H9 (cell line): Measurements from ENCODE around the gene PDIA6. TPM values are rescaled to one million over a fixed set of nuclear protein-coding genes. Genes with fewer than 3 reads are reported as not detected.

Experiments used
- DNase-seq: peaks from one replicate; pipeline ENCODE4 v3.0.0-alpha.2; 2017
- H2AFZ ChIP-seq: one replicate; pipeline ENCODE4 v1.6.1; 2013; ENCODE audit warnings: mild to moderate bottlenecking, low read length, control low read depth, moderate library complexity
- H2AK5ac ChIP-seq: 2 replicates; pipeline ENCODE4 v1.6.1; 2013; ENCODE audit warnings: low read length, control low read depth, mixed read lengths; ENCODE audit not compliant: insufficient read length
- H2BK120ac ChIP-seq: one replicate; pipeline ENCODE4 v1.6.1; 2013; ENCODE audit warnings: low read depth, mild to moderate bottlenecking, low read length, control low read depth, inconsistent platforms; ENCODE audit not compliant: poor library complexity, severe bottlenecking
- H2BK12ac ChIP-seq: 2 replicates; pipeline ENCODE4 v1.6.1; 2013; ENCODE audit warnings: low read length, control low read depth, mixed read lengths, low read depth; ENCODE audit not compliant: insufficient read length
- H2BK15ac ChIP-seq: 2 replicates; pipeline ENCODE4 v1.6.1; 2013; ENCODE audit warnings: low read depth, low read length, control low read depth
- H2BK20ac ChIP-seq: one replicate; pipeline ENCODE4 v1.6.1; 2013; ENCODE audit warnings: low read depth, mild to moderate bottlenecking, low read length, control low read depth, inconsistent platforms; ENCODE audit not compliant: poor library complexity, severe bottlenecking
- H2BK5ac ChIP-seq: 2 replicates; pipeline ENCODE4 v1.6.1; 2013; ENCODE audit warnings: low read length, control low read depth, mixed read lengths; ENCODE audit not compliant: insufficient read length
- H3K14ac ChIP-seq: 2 replicates; pipeline ENCODE4 v1.6.1; 2013; ENCODE audit warnings: low read length, control low read depth; ENCODE audit not compliant: insufficient read depth
- H3K18ac ChIP-seq: 2 replicates; pipeline ENCODE4 v1.6.1; 2013; ENCODE audit warnings: low read depth, mild to moderate bottlenecking, mixed read lengths, low read length, control low read depth; ENCODE audit not compliant: insufficient read length
- H3K23ac ChIP-seq: 2 replicates; pipeline ENCODE4 v1.6.1; 2013; ENCODE audit warnings: low read length, control low read depth, mixed read lengths, low read depth; ENCODE audit not compliant: insufficient read length
- H3K23me2 ChIP-seq: 2 replicates; pipeline ENCODE4 v1.6.1; 2013; ENCODE audit warnings: low read depth, mild to moderate bottlenecking, mixed read lengths, low read length, control low read depth; ENCODE audit not compliant: insufficient read length, poor library complexity, severe bottlenecking
- H3K27ac ChIP-seq: 2 replicates; pipeline ENCODE4 v1.5.1; 2013; ENCODE audit warnings: low read length, control low read depth, mixed read lengths, low read depth; ENCODE audit not compliant: insufficient read length
- H3K27me3 ChIP-seq: 2 replicates; pipeline ENCODE4 v1.6.1; 2013; ENCODE audit warnings: low read length, control low read depth, inconsistent platforms; ENCODE audit not compliant: insufficient read depth
- H3K4ac ChIP-seq: 2 replicates; pipeline ENCODE4 v1.6.1; 2013; ENCODE audit warnings: low read depth, mild to moderate bottlenecking, control low read depth, inconsistent platforms, low read length, moderate library complexity
- H3K4me1 ChIP-seq: 2 replicates; pipeline ENCODE4 v1.6.1; 2013; ENCODE audit warnings: low read length, control low read depth, inconsistent platforms; ENCODE audit not compliant: insufficient read depth
- H3K4me2 ChIP-seq: 2 replicates; pipeline ENCODE4 v1.6.1; 2013; ENCODE audit warnings: low read length, control low read depth, mixed read lengths; ENCODE audit not compliant: insufficient read length, insufficient read depth
- H3K56ac ChIP-seq: 2 replicates; pipeline ENCODE4 v1.6.1; 2013; ENCODE audit warnings: low read depth, mild to moderate bottlenecking, mixed read lengths, low read length, control low read depth; ENCODE audit not compliant: insufficient read length
- H3K79me1 ChIP-seq: 2 replicates; pipeline ENCODE4 v1.6.1; 2013; ENCODE audit warnings: low read depth, mild to moderate bottlenecking, moderate library complexity, low read length, control low read depth, inconsistent platforms; ENCODE audit not compliant: insufficient read depth, poor library complexity, severe bottlenecking
- H3K79me2 ChIP-seq: 2 replicates; pipeline ENCODE4 v1.6.1; 2013; ENCODE audit warnings: low read length, control low read depth, inconsistent platforms; ENCODE audit not compliant: insufficient read depth
- H3K9ac ChIP-seq: 2 replicates; pipeline ENCODE4 v1.6.1; 2013; ENCODE audit warnings: low read length, control low read depth, mixed read lengths; ENCODE audit not compliant: insufficient read length; ENCODE audit errors: extremely low read depth
- H3K9me3 ChIP-seq: one replicate; pipeline ENCODE4 v1.6.1; 2013; ENCODE audit warnings: low read depth, low read length, inconsistent platforms; ENCODE audit not compliant: control insufficient read depth
- H3T11ph ChIP-seq: one replicate; pipeline ENCODE4 v1.6.1; 2013; ENCODE audit warnings: mild to moderate bottlenecking, low read length, control low read depth, inconsistent platforms
- H4K20me1 ChIP-seq: one replicate; pipeline ENCODE4 v1.6.1; 2013; ENCODE audit not compliant: control insufficient read depth, insufficient read length, insufficient read depth
- H4K5ac ChIP-seq: 2 replicates; pipeline ENCODE4 v1.6.1; 2013; ENCODE audit warnings: low read depth, mild to moderate bottlenecking, mixed read lengths, low read length, control low read depth; ENCODE audit not compliant: insufficient read length
- H4K8ac ChIP-seq: replicated peaks from 2 replicates; pipeline ENCODE4 v1.6.1; 2013; ENCODE audit warnings: low read length, control low read depth, mixed read lengths, low read depth; ENCODE audit not compliant: insufficient read length
- H4K91ac ChIP-seq: 2 replicates; pipeline ENCODE4 v1.6.1; 2013; ENCODE audit warnings: low read depth, mild to moderate bottlenecking, moderate library complexity, mixed read lengths, low read length, control low read depth; ENCODE audit not compliant: insufficient read length
- H3K27ac Mint-ChIP-seq, 3 experiments: 2 replicates in 2 of 3; 3 replicates in 1 of 3; pipeline ENCODE4 v1.8.0; 2020 to 2021; ENCODE audit warnings: mixed read lengths in 3 of 3, mild to moderate bottlenecking in 1 of 3, moderate library complexity in 1 of 3
- H3K27me3 Mint-ChIP-seq: 2 replicates; pipeline ENCODE4 v1.8.0; 2021; ENCODE audit warnings: low read depth, mild to moderate bottlenecking, moderate library complexity, mixed read lengths
- H3K36me3 Mint-ChIP-seq, 3 experiments: 2 replicates in 2 of 3; 3 replicates in 1 of 3; pipeline ENCODE4 v1.8.0; 2020 to 2021; ENCODE audit warnings: low read depth in 3 of 3, mixed read lengths in 3 of 3; ENCODE audit not compliant: insufficient read depth in 1 of 3
- H3K4me1 Mint-ChIP-seq, 2 experiments: 2 replicates each; pipeline ENCODE4 v1.8.0; 2020; ENCODE audit warnings: mixed read lengths in 2 of 2
- H3K4me3 Mint-ChIP-seq, 2 experiments: 2 replicates in 1 of 2; 3 replicates in 1 of 2; pipeline ENCODE4 v1.8.0; 2020 to 2021; ENCODE audit warnings: mild to moderate bottlenecking in 2 of 2, mixed read lengths in 2 of 2, moderate library complexity in 1 of 2
- H3K9me3 Mint-ChIP-seq, 2 experiments: 2 replicates in 1 of 2; 3 replicates in 1 of 2; pipeline ENCODE4 v1.8.0; 2020; ENCODE audit warnings: mild to moderate bottlenecking in 2 of 2, mixed read lengths in 2 of 2, moderate library complexity in 1 of 2
- WGBS: extraction: QIAGEN DNeasy Blood & Tissue Kit; methylation state at CpG from one replicate; pipeline ENCODE4 v1.1.7; 2013; ENCODE audit warnings: missing lambda C conversion rate, low lambda C conversion rate, mixed read lengths; ENCODE audit not compliant: insufficient read length; ENCODE audit errors: extremely low coverage; 5-methylcytosine and 5-hydroxymethylcytosine counted together
- total RNA-seq: library from RNA; stranded (reverse); gene quantifications from 2 replicates; pipeline ENCODE4 v1.2.1, GENCODE V29; 2021
- TF ChIP-seq, protein P1 (sequence below): fragments of 200-600 bp; sonication (generic); conservative IDR thresholded peaks from 3 replicates; pipeline ENCODE4 v1.8.0; 2021; ENCODE audit warnings: antibody characterized with exemption, mild to moderate bottlenecking

Gene PDIA6
- total RNA-seq, 1 experiment from 2014 or later = 301 TPM

DNA sequence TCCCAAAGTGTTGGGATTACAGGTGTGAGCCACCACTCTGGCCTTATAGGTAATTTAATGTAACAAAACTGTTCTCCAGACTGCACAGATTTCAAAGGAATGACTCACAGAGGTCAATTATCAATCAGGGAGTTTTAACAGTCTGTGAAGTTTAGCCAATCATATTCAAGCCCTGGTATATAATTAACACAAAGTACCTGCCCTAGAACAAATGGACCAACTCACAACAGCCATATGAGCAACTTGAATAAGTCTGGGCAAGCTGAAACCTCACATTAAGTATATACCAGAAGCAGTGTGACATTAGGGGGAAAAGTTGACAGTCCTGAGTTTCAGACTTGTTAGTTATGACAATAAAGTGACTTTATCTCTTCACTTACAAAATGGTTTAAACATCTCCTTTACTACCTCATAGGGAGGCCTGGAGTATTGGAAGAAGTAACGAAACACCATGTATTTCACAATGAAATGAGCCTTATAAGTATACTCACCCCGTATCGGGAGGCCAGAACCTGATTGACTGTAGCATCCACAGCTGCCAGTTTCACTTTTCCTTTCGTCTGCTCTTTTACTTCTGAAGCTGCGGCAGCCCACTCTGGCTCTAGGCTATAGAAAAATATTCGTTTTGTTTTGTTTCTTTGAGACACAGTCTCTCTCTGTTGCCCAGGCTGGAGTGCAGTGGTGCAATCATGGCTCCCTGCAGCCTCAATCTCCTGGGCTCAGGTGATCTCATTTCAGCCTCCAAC, 22.2 kb downstream of the PDIA6 start:
- Histone ChIP-seq H3K4me2 (no peak overlapping the region), H3K9me3 (no peaks in the 10 kb centered on the region), H3K79me1 (no peaks in the 10 kb centered on the region), H2BK12ac (no peak overlapping the region), H4K5ac (no peak overlapping the region), H4K20me1 (no peaks in the 10 kb centered on the region), H4K8ac (no peak overlapping the region), H3K4ac (no peak overlapping the region), H3K14ac (no peak overlapping the region), H2BK20ac (no peak overlapping the region), H3K23me2 (no peaks in the 10 kb centered on the region), H2AFZ (no peak overlapping the region), H3K18ac (no peak overlapping the region), H3K4me1 (no peaks in the 10 kb centered on the region), H3K79me2 (no peaks in the 10 kb centered on the region), H2BK5ac (no peak overlapping the region), H2AK5ac (no peak overlapping the region), H3K9ac (no peak overlapping the region), H3K56ac (no peak overlapping the region), H3K27ac (no peak overlapping the region), H3K27me3 (no peaks in the 10 kb centered on the region), H4K91ac (no peak overlapping the region), H2BK15ac (no peak overlapping the region), H2BK120ac (no peak overlapping the region), H3K23ac (no peak overlapping the region), H3T11ph (no peak overlapping the region)
- Mint-ChIP-seq H3K27ac (no peak overlapping the region), H3K9me3 (no peaks in the 10 kb centered on the region), H3K36me3 (peaks cover 75 to 92% (median 85%) of the 10 kb centered on the region in 3 experiments), H3K4me3 (no peak overlapping the region), H3K27me3 (no peaks in the 10 kb centered on the region), H3K4me1 (no peaks in the 10 kb centered on the region)
- no CpG with 5 or more reads among the region's 6 CpGs for WGBS
- DNase-seq = no peak
- TF ChIP-seq, protein P1, sequence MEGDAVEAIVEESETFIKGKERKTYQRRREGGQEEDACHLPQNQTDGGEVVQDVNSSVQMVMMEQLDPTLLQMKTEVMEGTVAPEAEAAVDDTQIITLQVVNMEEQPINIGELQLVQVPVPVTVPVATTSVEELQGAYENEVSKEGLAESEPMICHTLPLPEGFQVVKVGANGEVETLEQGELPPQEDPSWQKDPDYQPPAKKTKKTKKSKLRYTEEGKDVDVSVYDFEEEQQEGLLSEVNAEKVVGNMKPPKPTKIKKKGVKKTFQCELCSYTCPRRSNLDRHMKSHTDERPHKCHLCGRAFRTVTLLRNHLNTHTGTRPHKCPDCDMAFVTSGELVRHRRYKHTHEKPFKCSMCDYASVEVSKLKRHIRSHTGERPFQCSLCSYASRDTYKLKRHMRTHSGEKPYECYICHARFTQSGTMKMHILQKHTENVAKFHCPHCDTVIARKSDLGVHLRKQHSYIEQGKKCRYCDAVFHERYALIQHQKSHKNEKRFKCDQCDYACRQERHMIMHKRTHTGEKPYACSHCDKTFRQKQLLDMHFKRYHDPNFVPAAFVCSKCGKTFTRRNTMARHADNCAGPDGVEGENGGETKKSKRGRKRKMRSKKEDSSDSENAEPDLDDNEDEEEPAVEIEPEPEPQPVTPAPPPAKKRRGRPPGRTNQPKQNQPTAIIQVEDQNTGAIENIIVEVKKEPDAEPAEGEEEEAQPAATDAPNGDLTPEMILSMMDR = no peak
